COR-L47 (cell line): ENCODE results near the gene LCN12.

Experiments used
- DNase-seq: peaks from one replicate; lab custom pipeline; 2025; lab: John Stamatoyannopoulos, UW

The LCN12 gene

GRCh38 chr9:136974817-136975535, 22.9 kb downstream of the LCN12 start:
- DNase-seq = no peak

GRCh38 chr9:136975644-136976043, 23.6 kb downstream of the LCN12 start:
- DNase-seq = no peak

GRCh38 chr9:136977223-136977622, 25.1 kb downstream of the LCN12 start, which contains the start of gene PTGDS:
TSS of gene PTGDS (plus strand) at chr9:136977504. CDS start at chr9:136977579, 75 bp downstream.
- DNase-seq = no peak

- no peak for DNase-seq
Observed at GRCh38 chr9:136977649-136978072, 25.6 kb downstream of the LCN12 start.

GRCh38 chr9:136978073-136978864, 26.2 kb downstream of the LCN12 start:
- peak; percentile 11 for DNase-seq

GRCh38 chr9:136978865-136979544, 26.9 kb downstream of the LCN12 start:
- no peak for DNase-seq

GRCh38 chr9:136979769-136980587, 27.9 kb downstream of the LCN12 start:
- no peak for DNase-seq

GRCh38 chr9:136980669-136981478, 28.8 kb downstream of the LCN12 start:
- no peak for DNase-seq

GRCh38 chr9:136981588-136982231, 29.6 kb downstream of the LCN12 start:
- no peak for DNase-seq

GRCh38 chr9:136982232-136983051, 30.4 kb downstream of the LCN12 start, which contains the start of gene LCNL1:
TSS of gene LCNL1 (plus strand) at chr9:136982993. CDS start at chr9:136983587, 594 bp downstream.
- no peak for DNase-seq

GRCh38 chr9:136983167-136983566, 31.1 kb downstream of the LCN12 start:
- DNase-seq = no peak

GRCh38 chr9:136983656-136984314, 31.7 kb downstream of the LCN12 start:
- no peak for DNase-seq

- no peak for DNase-seq
Observed at GRCh38 chr9:136984464-136985026, 32.5 kb downstream of the LCN12 start.

GRCh38 chr9:136985027-136985602, 33.0 kb downstream of the LCN12 start:
- no peak for DNase-seq

- DNase-seq = no peak
Observed at GRCh38 chr9:136985853-136986252, 33.8 kb downstream of the LCN12 start.

GRCh38 chr9:136988872-136989271, 36.8 kb downstream of the LCN12 start:
- DNase-seq = no peak

- peak; percentile 19 for DNase-seq
Observed at GRCh38 chr9:136990242-136990911, 38.3 kb downstream of the LCN12 start.
